ENCODE measurements around the gene RAET1E. TPM values are rescaled to one million over a fixed set of nuclear protein-coding genes. Genes with fewer than 3 reads are reported as not detected.

The RAET1E gene
- total and polyA plus RNA-seq, 2 experiments from 2014 or later = not detected

DNA sequence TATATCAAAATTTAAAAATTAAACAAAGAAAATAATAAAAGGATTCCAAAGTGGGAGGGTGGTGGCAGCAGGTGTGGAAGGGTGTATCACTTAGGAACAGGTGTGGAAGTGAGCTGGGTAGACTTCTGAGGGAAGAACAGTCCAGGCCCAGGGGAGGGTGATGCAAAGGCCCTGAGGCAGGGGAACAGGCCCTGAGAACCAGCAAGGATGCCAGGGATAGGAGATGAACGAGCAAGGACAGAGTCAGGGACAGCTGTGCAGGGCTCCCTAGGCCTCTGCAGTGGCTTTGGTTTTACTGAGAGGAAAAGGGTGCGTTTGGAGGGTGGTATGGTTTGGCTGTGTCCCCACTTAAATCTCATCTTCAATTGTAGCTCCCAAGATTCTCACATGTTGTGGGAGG is 9.4 kb upstream of the RAET1E start:
- Mint-ChIP-seq H3K27ac (no peak overlapping the region), H3K4me3 (no peak overlapping the region), H3K9me3 (peaks cover 44% of the 10 kb centered on the region), H3K36me3 (ENCODE audit: low read depth) (peaks cover 14% of the 10 kb centered on the region), H3K27me3 (ENCODE audit: insufficient read depth, low read depth, poor library complexity) (peaks cover 5% of the 10 kb centered on the region), H3K4me1 (no peaks in the 10 kb centered on the region; the same call in 2 of the 3 replicates)
- DNase-seq (ENCODE audit: low spot score) (no peak), ATAC-seq (no peak)
- TF ChIP-seq, protein P1, sequence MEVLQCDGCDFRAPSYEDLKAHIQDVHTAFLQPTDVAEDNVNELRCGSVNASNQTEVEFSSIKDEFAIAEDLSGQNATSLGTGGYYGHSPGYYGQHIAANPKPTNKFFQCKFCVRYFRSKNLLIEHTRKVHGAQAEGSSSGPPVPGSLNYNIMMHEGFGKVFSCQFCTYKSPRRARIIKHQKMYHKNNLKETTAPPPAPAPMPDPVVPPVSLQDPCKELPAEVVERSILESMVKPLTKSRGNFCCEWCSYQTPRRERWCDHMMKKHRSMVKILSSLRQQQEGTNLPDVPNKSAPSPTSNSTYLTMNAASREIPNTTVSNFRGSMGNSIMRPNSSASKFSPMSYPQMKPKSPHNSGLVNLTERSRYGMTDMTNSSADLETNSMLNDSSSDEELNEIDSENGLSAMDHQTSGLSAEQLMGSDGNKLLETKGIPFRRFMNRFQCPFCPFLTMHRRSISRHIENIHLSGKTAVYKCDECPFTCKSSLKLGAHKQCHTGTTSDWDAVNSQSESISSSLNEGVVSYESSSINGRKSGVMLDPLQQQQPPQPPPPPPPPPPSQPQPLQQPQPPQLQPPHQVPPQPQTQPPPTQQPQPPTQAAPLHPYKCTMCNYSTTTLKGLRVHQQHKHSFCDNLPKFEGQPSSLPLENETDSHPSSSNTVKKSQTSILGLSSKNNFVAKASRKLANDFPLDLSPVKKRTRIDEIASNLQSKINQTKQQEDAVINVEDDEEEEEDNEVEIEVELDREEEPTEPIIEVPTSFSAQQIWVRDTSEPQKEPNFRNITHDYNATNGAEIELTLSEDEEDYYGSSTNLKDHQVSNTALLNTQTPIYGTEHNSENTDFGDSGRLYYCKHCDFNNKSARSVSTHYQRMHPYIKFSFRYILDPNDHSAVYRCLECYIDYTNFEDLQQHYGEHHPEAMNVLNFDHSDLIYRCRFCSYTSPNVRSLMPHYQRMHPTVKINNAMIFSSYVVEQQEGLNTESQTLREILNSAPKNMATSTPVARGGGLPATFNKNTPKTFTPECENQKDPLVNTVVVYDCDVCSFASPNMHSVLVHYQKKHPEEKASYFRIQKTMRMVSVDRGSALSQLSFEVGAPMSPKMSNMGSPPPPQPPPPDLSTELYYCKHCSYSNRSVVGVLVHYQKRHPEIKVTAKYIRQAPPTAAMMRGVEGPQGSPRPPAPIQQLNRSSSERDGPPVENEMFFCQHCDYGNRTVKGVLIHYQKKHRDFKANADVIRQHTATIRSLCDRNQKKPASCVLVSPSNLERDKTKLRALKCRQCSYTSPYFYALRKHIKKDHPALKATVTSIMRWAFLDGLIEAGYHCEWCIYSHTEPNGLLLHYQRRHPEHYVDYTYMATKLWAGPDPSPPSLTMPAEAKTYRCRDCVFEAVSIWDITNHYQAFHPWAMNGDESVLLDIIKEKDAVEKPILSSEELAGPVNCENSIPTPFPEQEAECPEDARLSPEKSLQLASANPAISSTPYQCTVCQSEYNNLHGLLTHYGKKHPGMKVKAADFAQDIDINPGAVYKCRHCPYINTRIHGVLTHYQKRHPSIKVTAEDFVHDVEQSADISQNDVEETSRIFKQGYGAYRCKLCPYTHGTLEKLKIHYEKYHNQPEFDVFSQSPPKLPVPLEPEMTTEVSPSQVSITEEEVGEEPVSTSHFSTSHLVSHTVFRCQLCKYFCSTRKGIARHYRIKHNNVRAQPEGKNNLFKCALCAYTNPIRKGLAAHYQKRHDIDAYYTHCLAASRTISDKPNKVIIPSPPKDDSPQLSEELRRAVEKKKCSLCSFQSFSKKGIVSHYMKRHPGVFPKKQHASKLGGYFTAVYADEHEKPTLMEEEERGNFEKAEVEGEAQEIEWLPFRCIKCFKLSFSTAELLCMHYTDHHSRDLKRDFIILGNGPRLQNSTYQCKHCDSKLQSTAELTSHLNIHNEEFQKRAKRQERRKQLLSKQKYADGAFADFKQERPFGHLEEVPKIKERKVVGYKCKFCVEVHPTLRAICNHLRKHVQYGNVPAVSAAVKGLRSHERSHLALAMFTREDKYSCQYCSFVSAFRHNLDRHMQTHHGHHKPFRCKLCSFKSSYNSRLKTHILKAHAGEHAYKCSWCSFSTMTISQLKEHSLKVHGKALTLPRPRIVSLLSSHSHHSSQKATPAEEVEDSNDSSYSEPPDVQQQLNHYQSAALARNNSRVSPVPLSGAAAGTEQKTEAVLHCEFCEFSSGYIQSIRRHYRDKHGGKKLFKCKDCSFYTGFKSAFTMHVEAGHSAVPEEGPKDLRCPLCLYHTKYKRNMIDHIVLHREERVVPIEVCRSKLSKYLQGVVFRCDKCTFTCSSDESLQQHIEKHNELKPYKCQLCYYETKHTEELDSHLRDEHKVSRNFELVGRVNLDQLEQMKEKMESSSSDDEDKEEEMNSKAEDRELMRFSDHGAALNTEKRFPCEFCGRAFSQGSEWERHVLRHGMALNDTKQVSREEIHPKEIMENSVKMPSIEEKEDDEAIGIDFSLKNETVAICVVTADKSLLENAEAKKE (CRISPR knock-in tag; IDR thresholded peaks at IDR 0.05) = no peak
- no peak for TF ChIP-seq EZH2 (IDR thresholded peaks at IDR 0.05; ENCODE audit: low read depth, unreplicated experiment)
- no peak for TF ChIP-seq ZNF114 (CRISPR knock-in tag; IDR thresholded peaks at IDR 0.05)
- TF ChIP-seq, protein P2, sequence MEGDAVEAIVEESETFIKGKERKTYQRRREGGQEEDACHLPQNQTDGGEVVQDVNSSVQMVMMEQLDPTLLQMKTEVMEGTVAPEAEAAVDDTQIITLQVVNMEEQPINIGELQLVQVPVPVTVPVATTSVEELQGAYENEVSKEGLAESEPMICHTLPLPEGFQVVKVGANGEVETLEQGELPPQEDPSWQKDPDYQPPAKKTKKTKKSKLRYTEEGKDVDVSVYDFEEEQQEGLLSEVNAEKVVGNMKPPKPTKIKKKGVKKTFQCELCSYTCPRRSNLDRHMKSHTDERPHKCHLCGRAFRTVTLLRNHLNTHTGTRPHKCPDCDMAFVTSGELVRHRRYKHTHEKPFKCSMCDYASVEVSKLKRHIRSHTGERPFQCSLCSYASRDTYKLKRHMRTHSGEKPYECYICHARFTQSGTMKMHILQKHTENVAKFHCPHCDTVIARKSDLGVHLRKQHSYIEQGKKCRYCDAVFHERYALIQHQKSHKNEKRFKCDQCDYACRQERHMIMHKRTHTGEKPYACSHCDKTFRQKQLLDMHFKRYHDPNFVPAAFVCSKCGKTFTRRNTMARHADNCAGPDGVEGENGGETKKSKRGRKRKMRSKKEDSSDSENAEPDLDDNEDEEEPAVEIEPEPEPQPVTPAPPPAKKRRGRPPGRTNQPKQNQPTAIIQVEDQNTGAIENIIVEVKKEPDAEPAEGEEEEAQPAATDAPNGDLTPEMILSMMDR (conservative IDR thresholded peaks at IDR 0.05; ENCODE audit: low read depth in 2 of 2) = no peak
- no peak for TF ChIP-seq EZH2phosphoT487 (IDR thresholded peaks at IDR 0.05; ENCODE audit: unreplicated experiment)
- TF ChIP-seq, protein P3, sequence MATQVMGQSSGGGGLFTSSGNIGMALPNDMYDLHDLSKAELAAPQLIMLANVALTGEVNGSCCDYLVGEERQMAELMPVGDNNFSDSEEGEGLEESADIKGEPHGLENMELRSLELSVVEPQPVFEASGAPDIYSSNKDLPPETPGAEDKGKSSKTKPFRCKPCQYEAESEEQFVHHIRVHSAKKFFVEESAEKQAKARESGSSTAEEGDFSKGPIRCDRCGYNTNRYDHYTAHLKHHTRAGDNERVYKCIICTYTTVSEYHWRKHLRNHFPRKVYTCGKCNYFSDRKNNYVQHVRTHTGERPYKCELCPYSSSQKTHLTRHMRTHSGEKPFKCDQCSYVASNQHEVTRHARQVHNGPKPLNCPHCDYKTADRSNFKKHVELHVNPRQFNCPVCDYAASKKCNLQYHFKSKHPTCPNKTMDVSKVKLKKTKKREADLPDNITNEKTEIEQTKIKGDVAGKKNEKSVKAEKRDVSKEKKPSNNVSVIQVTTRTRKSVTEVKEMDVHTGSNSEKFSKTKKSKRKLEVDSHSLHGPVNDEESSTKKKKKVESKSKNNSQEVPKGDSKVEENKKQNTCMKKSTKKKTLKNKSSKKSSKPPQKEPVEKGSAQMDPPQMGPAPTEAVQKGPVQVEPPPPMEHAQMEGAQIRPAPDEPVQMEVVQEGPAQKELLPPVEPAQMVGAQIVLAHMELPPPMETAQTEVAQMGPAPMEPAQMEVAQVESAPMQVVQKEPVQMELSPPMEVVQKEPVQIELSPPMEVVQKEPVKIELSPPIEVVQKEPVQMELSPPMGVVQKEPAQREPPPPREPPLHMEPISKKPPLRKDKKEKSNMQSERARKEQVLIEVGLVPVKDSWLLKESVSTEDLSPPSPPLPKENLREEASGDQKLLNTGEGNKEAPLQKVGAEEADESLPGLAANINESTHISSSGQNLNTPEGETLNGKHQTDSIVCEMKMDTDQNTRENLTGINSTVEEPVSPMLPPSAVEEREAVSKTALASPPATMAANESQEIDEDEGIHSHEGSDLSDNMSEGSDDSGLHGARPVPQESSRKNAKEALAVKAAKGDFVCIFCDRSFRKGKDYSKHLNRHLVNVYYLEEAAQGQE (IDR thresholded peaks at IDR 0.05; ENCODE audit: unreplicated experiment) = no peak
- TF ChIP-seq, protein P4, sequence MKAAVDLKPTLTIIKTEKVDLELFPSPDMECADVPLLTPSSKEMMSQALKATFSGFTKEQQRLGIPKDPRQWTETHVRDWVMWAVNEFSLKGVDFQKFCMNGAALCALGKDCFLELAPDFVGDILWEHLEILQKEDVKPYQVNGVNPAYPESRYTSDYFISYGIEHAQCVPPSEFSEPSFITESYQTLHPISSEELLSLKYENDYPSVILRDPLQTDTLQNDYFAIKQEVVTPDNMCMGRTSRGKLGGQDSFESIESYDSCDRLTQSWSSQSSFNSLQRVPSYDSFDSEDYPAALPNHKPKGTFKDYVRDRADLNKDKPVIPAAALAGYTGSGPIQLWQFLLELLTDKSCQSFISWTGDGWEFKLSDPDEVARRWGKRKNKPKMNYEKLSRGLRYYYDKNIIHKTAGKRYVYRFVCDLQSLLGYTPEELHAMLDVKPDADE (IDR thresholded peaks at IDR 0.05) = no peak
- TF ChIP-seq ZNF331 (CRISPR knock-in tag; IDR thresholded peaks at IDR 0.05; ENCODE audit: low read depth) = no peak
- no peak for TF ChIP-seq STAT1 (IDR thresholded peaks at IDR 0.05; ENCODE audit: unreplicated experiment)
- no peak for TF ChIP-seq NANOG (IDR thresholded peaks at IDR 0.05; ENCODE audit: borderline replicate concordance)
- TF ChIP-seq JUNB (IDR thresholded peaks at IDR 0.05; ENCODE audit: unreplicated experiment) = no peak
- TF ChIP-seq POLR2AphosphoS5 (IDR thresholded peaks at IDR 0.05; ENCODE audit: low read depth) = no peak
- TF ChIP-seq CREB1 (CRISPR knock-in tag; IDR thresholded peaks at IDR 0.05; ENCODE audit: low read depth) = no peak
- Histone ChIP-seq H3K27me3 (ENCODE audit: insufficient read depth) (no peaks in the 10 kb centered on the region), H3K79me2 (replicated peaks; ENCODE audit: insufficient read depth) (no peaks in the 10 kb centered on the region), H3K27ac (ENCODE audit: low read depth) (no peak overlapping the region), H3F3A (replicated peaks; ENCODE audit: low read depth) (no peaks in the 10 kb centered on the region), H3K9me2 (ENCODE audit: insufficient read depth) (no peaks in the 10 kb centered on the region), H3K4me3 (no peak overlapping the region), H4K20me1 (replicated peaks; ENCODE audit: insufficient read depth) (no peaks in the 10 kb centered on the region), H3K4me2 (no peak overlapping the region), H2AFZ (no peak overlapping the region), H3K36me3 (ENCODE audit: insufficient read depth) (no peaks in the 10 kb centered on the region; the same call in 1 of the 2 replicates), H3K4me1 (ENCODE audit: insufficient read depth) (no peaks in the 10 kb centered on the region)
